ENCODE measurements around the gene LPIN2.

GRCh38 chr18:2978208-2978607 is 34.7 kb downstream of the LPIN2 start:
- TF ChIP-seq CTCF (conservative IDR thresholded peaks at IDR 0.05) (no peak), ZFX (IDR thresholded peaks at IDR 0.05) (no peak)

Measured in C4-2B (cell line).